K562 (cell line): ENCODE measurements around the gene ARRDC5. TPM values are rescaled to one million over a fixed set of nuclear protein-coding genes. Genes with fewer than 3 reads are reported as not detected.
A peak's percentile ranks its signal among the peaks of the same experiment; 100 is the strongest.

Experiments used
- ARID2 ChIP-seq: fragments of 450-650 bp; IDR thresholded peaks from 2 replicates; pipeline ENCODE4 v1.6.1; 2017; ENCODE audit warnings: antibody characterized with exemption, mild to moderate bottlenecking
- ARID4B ChIP-seq: sonication (generic); formaldehyde crosslinking; IDR thresholded peaks from 2 replicates; pipeline ENCODE4 v1.8.0; 2022; ENCODE audit warnings: mild to moderate bottlenecking, missing genetic modification reagents
- CBFB ChIP-seq: sonication (generic); formaldehyde crosslinking; IDR thresholded peaks from 2 replicates; pipeline ENCODE4 v1.4.0; 2020; ENCODE audit warnings: mild to moderate bottlenecking, missing genetic modification reagents
- CTCF ChIP-seq, 3 experiments: IDR thresholded peaks in 2 of 3; conservative IDR thresholded peaks in 1 of 3; 2 replicates each; pipeline ENCODE4 v1.5.1; 2011 to 2012; ENCODE audit warnings: low read length in 3 of 3, mild to moderate bottlenecking in 3 of 3, control low read depth in 2 of 3, improper control_type of control experiment in 1 of 3, inconsistent platforms in 1 of 3, low read depth in 1 of 3, mixed read lengths in 1 of 3, moderate library complexity in 1 of 3; ENCODE audit not compliant: insufficient read depth in 2 of 3
- ETV1 ChIP-seq: fragments of 450-650 bp; conservative IDR thresholded peaks from 2 replicates; pipeline ENCODE4 v1.6.1; 2016; ENCODE audit warnings: missing genetic modification characterization, control low read depth, low read depth, missing compliant biosample characterization
- ETV5 ChIP-seq: sonication (generic); formaldehyde crosslinking; IDR thresholded peaks from 2 replicates; pipeline ENCODE4 v1.4.0; 2020; ENCODE audit warnings: low read depth, mild to moderate bottlenecking, missing genetic modification reagents
- GTF2E2 ChIP-seq: fragments of 200-800 bp; sonication (Bioruptor generic); IDR thresholded peaks from 2 replicates; pipeline ENCODE4 v1.6.1; 2016; ENCODE audit warnings: missing genetic modification characterization, missing compliant biosample characterization
- HNRNPK ChIP-seq: fragments of 200-400 bp; formaldehyde crosslinking; IDR thresholded peaks from one replicate; pipeline ENCODE4 v1.6.1; 2018; ENCODE audit warnings: mild to moderate bottlenecking, low read depth, low read length; ENCODE audit not compliant: poor library complexity, severe bottlenecking
- MAX ChIP-seq: sonication (generic); formaldehyde crosslinking; IDR thresholded peaks from 2 replicates; pipeline ENCODE4 v1.9.0; 2022; ENCODE audit warnings: mild to moderate bottlenecking, missing genetic modification reagents
- PKNOX1 ChIP-seq: fragments of 450-650 bp; IDR thresholded peaks from 2 replicates; pipeline ENCODE4 v1.6.1; 2016
- POLR2A ChIP-seq: fragments of 450-650 bp; conservative IDR thresholded peaks from 2 replicates; pipeline ENCODE4 v1.6.1; 2016
- RAD21 ChIP-seq, 2 experiments: fragments of 250-450 bp in 1 of 2; fragments of 450-650 bp in 1 of 2; sonication (Bioruptor Pico) in 1 of 2; formaldehyde crosslinking in 1 of 2; IDR thresholded peaks in 1 of 2; conservative IDR thresholded peaks in 1 of 2; 2 replicates each; pipeline versions ENCODE4 v1.4.0 to v1.8.0; 2020 to 2022; ENCODE audit warnings: mild to moderate bottlenecking in 2 of 2, moderate library complexity in 1 of 2
- TBL1XR1 ChIP-seq, 2 experiments: IDR thresholded peaks; 2 replicates each; pipeline ENCODE4 v1.6.1; 2012; ENCODE audit warnings: improper control_type of control experiment in 2 of 2, low read length in 2 of 2, mild to moderate bottlenecking in 1 of 2
- TEAD2 ChIP-seq: fragments of 450-650 bp; IDR thresholded peaks from 2 replicates; pipeline ENCODE4 v1.6.1; 2016; ENCODE audit warnings: missing genetic modification characterization, control low read depth, missing compliant biosample characterization
- ZBTB11 ChIP-seq, 3 experiments: fragments of 200-800 bp in 1 of 3; fragments of 250-450 bp in 1 of 3; fragments of 450-650 bp in 1 of 3; sonication (Bioruptor Pico) in 1 of 3; sonication (Bioruptor generic) in 1 of 3; formaldehyde crosslinking in 1 of 3; IDR thresholded peaks; 2 replicates each; pipeline versions ENCODE4 v1.6.1 to v1.8.0; 2016 to 2022; ENCODE audit warnings: mild to moderate bottlenecking in 2 of 3, missing genetic modification characterization in 2 of 3, missing compliant biosample characterization in 1 of 3, moderate library complexity in 1 of 3
- ZNF717 ChIP-seq: fragments of 250-450 bp; sonication (Bioruptor Pico); IDR thresholded peaks from 2 replicates; pipeline ENCODE4 v1.5.0; 2021
- polyA plus RNA-seq, 8 experiments: library from polyadenylated mRNA; depleted of rRNA in 4 of 8; stranded (reverse) in 5 of 8; unstranded in 3 of 8; fragments of >200 nt; fragmentation: Nextera tagmentation in 2 of 8; fragmentation: Illumina TruSeq in 1 of 8; extraction: Ambion mirVana in 2 of 8; extraction: Trizol in 1 of 8; gene quantifications; 2 replicates each; pipeline versions ENCODE4 v1.2.1 to v1.2.3, GENCODE V29; 2011 to 2014; ENCODE audit warnings: inconsistent platforms in 1 of 8, missing spikeins in 1 of 8
- total RNA-seq, 7 experiments: library from RNA; depleted of rRNA in 6 of 7; stranded (reverse); fragments of >200 nt in 6 of 7; fragmentation: Illumina TruSeq in 2 of 7; extraction: Trizol in 2 of 7; gene quantifications; 2 replicates each; pipeline versions ENCODE4 v1.2.1 to v1.2.3, GENCODE V29; 2011 to 2021; ENCODE audit warnings: low replicate concordance in 1 of 7

The ARRDC5 gene
- total and polyA plus RNA-seq, 9 of the 15 experiments (the other 6 are each of a cell fraction or from before 2014, with no cell fraction given): not detected

GRCh38 chr19:4910594-4911281 lies 8.0 kb upstream of the ARRDC5 start (continued):
- no peak for TF ChIP-seq ZBTB11 (CRISPR knock-in tag; IDR thresholded peaks at IDR 0.05)
- TF ChIP-seq RAD21 (CRISPR knock-in tag; conservative IDR thresholded peaks at IDR 0.05 in 1 of 2, IDR thresholded peaks at IDR 0.05 in 1 of 2): no peak
- 0 out of 2 replicates have a peak, but pooled peaks have one; percentile 49 for TF ChIP-seq GTF2E2 (tag)
- no peak for TF ChIP-seq TEAD2 (tag)
- no peak for TF ChIP-seq ARID2
- TF ChIP-seq ETV5 (CRISPR knock-in tag): 0 out of 2 replicates have a peak, but pooled peaks have one; percentile 47
- peak; percentile 58 for TF ChIP-seq MAX (CRISPR knock-in tag)
- TF ChIP-seq ARID4B (CRISPR knock-in tag): 0 out of 2 replicates have a peak, but pooled peaks have one; percentile 52
- no peak for TF ChIP-seq ZNF717
- TF ChIP-seq CBFB: no peak
- no peak for TF ChIP-seq TBL1XR1 (IDR thresholded peaks at IDR 0.05; ENCODE audit: low read length in 2 of 2)
- peak; percentile 64 for TF ChIP-seq ETV1
- no peak for TF ChIP-seq POLR2A
- TF ChIP-seq PKNOX1: peak; percentile 61
- TF ChIP-seq HNRNPK: no peak
- TF ChIP-seq CTCF (IDR thresholded peaks at IDR 0.05 in 2 of 3, conservative IDR thresholded peaks at IDR 0.05 in 1 of 3; ENCODE audit: insufficient read depth in 2 of 3, low read depth in 1 of 3, low read length in 3 of 3): no peak
